GM18505 (cell line): Measurements from ENCODE around the gene DMWD.

Source experiments
- ATAC-seq: cut with Tn5 transposase; IDR thresholded peaks from one replicate; pipeline ENCODE4 v1.9.1; 2021; ENCODE audit not compliant: unreplicated experiment
- POLR2A ChIP-seq: IDR thresholded peaks from 4 replicates; pipeline ENCODE4 v1.6.1; 2011; ENCODE audit warnings: borderline replicate concordance; ENCODE audit not compliant: insufficient read depth, insufficient read length; ENCODE audit errors: extremely low read depth

DMWD gene

GRCh38 chr19:45747513-45747912 lies 45.1 kb downstream of the DMWD start:
- ATAC-seq: no peak
- TF ChIP-seq POLR2A: no peak

- no peak for TF ChIP-seq POLR2A
- no peak for ATAC-seq
Observed at GRCh38 chr19:45746866-45747265, 45.8 kb downstream of the DMWD start.

- ATAC-seq: no peak
- no peak for TF ChIP-seq POLR2A
Observed at GRCh38 chr19:45745606-45746005, 47.0 kb downstream of the DMWD start.

GRCh38 chr19:45742969-45743368 lies 49.7 kb downstream of the DMWD start:
- ATAC-seq: no peak
- TF ChIP-seq POLR2A: no peak

GRCh38 chr19:45739498-45740439 lies 52.9 kb downstream of the DMWD start:
- ATAC-seq: no peak
- TF ChIP-seq POLR2A: no peak

- no peak for TF ChIP-seq POLR2A
- no peak for ATAC-seq
Observed at GRCh38 chr19:45733160-45733810, 59.4 kb downstream of the DMWD start, which contains the start of gene MEIOSIN. TSS of gene MEIOSIN (plus strand) at chr19:45733439. CDS start at chr19:45735377, 1,938 bp downstream.
